ENCODE measurements around the gene SLC28A2.

The SLC28A2 gene

GRCh38 chr15:45320581-45321205, 68.7 kb downstream of the SLC28A2 start:
- DNase-seq (ENCODE audit: low read depth in 2 of 2) = no peak

- no peak for DNase-seq (ENCODE audit: low read depth in 2 of 2)
Observed at GRCh38 chr15:45326280-45326679, 74.2 kb downstream of the SLC28A2 start.

GRCh38 chr15:45326741-45327140, 74.7 kb downstream of the SLC28A2 start:
- DNase-seq (ENCODE audit: low read depth in 2 of 2) = no peak
